ENCODE data around the gene OGFOD2. TPM values are rescaled to one million over a fixed set of nuclear protein-coding genes. Genes with fewer than 3 reads are reported as not detected.
"Not testable (repeated sequence)": the region's sequence is repeated elsewhere in the genome, so short reads cannot be mapped to it uniquely, and the experiment has no call there.

Gene OGFOD2
- total RNA-seq, 4 donors from 2014 or later = 3.1 to 13.9 (median 6.2) TPM

DNA sequence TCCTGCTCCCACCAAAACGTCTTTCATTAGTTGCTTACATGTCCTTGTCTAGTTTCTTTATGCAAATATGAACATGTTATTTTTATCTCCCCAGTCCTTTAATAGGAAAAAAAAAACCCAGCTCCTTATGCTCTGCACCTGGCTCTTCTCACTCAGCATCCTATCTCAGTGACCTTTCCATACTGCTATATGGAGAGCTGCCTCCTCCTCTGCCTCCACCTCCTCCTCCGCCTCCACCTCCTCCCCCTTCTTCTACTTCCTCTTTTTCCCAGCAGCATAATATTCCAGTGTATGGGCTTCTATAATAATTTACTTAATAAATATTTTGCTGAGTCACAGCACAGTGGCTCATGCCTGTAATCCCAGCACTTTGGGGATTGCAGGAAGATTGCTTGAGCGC lies 40.3 kb upstream of the OGFOD2 start:
- TF ChIP-seq, protein P1, sequence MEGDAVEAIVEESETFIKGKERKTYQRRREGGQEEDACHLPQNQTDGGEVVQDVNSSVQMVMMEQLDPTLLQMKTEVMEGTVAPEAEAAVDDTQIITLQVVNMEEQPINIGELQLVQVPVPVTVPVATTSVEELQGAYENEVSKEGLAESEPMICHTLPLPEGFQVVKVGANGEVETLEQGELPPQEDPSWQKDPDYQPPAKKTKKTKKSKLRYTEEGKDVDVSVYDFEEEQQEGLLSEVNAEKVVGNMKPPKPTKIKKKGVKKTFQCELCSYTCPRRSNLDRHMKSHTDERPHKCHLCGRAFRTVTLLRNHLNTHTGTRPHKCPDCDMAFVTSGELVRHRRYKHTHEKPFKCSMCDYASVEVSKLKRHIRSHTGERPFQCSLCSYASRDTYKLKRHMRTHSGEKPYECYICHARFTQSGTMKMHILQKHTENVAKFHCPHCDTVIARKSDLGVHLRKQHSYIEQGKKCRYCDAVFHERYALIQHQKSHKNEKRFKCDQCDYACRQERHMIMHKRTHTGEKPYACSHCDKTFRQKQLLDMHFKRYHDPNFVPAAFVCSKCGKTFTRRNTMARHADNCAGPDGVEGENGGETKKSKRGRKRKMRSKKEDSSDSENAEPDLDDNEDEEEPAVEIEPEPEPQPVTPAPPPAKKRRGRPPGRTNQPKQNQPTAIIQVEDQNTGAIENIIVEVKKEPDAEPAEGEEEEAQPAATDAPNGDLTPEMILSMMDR (IDR thresholded peaks at IDR 0.05) = no peak
- DNase-seq (ENCODE audit: low spot score) = no peak
- no peak for ATAC-seq (ENCODE audit: low FRiP score)

DNA sequence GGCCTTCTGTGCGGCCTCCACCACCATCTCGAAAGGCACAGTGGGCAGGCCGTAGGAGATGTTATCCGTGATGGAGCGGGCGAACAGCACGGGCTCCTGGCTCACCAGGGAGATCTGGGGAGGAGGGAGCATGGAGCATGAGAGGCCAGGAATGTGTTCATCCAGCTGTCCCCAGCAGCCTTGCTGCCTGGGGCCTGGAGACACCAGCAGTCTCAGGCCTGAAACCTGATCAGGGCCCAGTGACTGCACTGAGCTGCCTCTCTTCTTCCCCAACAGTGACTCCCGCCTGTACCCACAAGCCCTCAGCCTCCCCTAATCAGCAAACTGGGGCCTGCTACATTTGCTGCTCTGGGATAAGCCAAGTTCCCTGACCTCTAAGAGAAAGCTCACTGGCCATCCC lies 39.7 kb upstream of the OGFOD2 start:
- no peak for DNase-seq (ENCODE audit: low spot score)

DNA sequence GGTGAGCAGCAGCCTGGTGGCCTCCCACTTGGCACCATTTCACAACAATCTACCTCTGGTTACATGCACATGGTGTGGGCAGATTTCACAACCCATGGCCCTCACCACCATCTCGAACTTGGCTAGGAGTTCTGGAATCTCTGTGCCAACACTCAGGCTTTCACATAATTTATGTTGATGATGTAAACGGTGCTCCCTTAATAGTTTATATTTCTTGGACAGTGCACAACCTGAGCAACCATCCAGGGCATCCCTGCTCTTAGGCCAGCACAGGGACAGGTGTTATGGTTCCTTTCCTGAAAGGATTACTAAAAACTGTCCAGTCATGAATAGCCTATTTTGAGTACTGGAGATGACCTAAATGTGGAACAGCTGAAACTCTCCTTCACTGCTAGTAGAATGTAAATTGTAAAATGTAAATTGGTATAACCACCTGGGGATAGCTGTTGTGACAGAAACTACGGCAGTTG lies 37.4 kb upstream of the OGFOD2 start:
- ATAC-seq (ENCODE audit: low FRiP score) = no peak
- no peak for DNase-seq (ENCODE audit: low spot score)
- TF ChIP-seq, protein P1 (IDR thresholded peaks at IDR 0.05) = no peak

More for the DNA sequence above, 39.7 kb upstream of the OGFOD2 start:
- ATAC-seq (ENCODE audit: low FRiP score) = no peak
- TF ChIP-seq, protein P1 (IDR thresholded peaks at IDR 0.05) = no peak

DNA sequence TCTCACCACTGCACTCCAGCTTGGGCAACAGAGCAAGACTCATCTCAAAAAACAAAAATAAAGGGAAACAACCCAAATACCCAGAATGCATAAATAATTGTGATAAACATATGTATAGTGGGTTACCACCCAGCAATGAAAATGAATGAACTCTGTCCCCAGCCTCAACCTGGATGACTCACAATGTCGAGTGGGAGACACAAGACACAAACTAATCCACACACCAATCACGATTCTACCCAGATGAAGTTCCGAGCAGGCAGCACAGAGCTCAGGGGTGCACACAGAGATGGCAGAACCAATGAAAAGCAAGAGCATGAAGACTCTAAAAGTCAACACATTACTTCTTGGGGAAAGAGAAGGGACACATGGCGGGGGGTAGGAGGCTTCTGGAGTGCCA lies 35.9 kb upstream of the OGFOD2 start:
- DNase-seq (ENCODE audit: low spot score) = no peak
- TF ChIP-seq, protein P1 (IDR thresholded peaks at IDR 0.05) = no peak
- no peak for ATAC-seq (ENCODE audit: low FRiP score)

DNA sequence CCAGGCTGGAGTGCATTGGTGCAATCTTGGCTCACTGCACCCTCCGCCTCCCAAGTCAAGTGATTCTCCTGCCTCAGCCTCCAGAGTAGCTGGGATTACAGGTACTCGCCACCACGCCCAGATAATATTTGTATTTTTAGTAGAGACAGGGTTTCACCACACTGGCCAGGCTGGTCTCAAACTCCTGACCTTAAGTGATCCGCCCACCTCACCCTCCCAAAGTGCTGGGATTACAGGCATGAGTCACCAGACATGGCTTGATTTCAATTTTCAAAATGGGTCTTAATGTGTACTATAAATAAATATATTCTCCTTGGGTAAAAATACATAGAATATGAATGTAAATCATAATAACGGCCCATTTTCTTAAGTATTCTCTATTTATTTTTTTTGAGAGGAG lies 33.7 kb upstream of the OGFOD2 start:
- not testable (repeated sequence) for ATAC-seq (ENCODE audit: low FRiP score); DNase-seq (ENCODE audit: low spot score)

DNA sequence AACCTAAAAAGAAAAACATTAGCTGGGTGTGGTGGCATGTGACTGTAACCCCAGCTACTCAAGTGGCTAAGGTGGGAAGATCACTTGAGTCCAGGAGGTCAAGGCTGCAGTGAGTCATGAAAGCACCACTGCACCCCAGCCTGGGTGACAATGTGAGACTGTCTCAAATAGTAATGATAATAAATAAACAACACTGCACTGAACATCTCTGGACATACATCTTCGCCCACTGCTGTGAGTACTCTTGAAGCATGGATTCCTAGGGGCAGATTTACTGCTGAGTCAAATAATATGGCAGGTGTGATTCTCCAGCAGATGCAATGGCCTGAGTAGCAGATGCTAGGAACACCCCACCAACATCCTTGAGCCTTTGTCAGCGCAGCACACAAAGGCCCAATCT lies 32.4 kb upstream of the OGFOD2 start:
- TF ChIP-seq, protein P1 (IDR thresholded peaks at IDR 0.05) = no peak
- ATAC-seq (ENCODE audit: low FRiP score) (no peak), DNase-seq (ENCODE audit: low spot score) (no peak)

DNA sequence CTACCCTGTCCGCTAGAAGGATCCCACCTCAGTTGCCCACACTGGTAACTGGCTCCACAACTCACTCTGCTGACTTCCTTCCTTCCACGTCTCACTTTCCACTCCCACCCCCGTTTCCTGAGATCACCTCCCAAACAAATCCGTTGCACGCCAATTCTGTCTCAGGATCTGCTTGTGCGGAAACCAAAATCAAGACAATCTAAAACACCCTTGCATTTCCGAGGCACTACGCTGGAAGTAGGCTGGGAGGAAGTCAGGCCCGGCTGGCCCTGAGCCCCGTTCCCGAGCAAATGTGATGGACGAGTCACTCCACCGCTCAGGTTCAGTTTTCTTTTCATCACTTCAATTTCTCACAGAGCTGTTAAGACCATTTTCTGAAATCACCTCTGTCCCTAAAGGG lies 31.8 kb upstream of the OGFOD2 start:
- DNase-seq (ENCODE audit: low spot score) (no peak), ATAC-seq (ENCODE audit: low FRiP score) (no peak)
- TF ChIP-seq, protein P1 (IDR thresholded peaks at IDR 0.05) = no peak
